Fibroblast of the aortic adventitia (primary cell): Measurements from ENCODE around the gene PLXNA2. TPM values are rescaled to one million over a fixed set of nuclear protein-coding genes. Genes with fewer than 3 reads are reported as not detected.

Source experiments
- DNase-seq: peaks from one replicate; pipeline ENCODE4 v3.0.0-alpha.2; 2010; ENCODE audit warnings: low read depth
- H3K4me3 ChIP-seq: 2 replicates; pipeline ENCODE4 v1.5.1; 2011; ENCODE audit warnings: low read depth, mild to moderate bottlenecking, control low read depth, low read length, moderate library complexity
- total RNA-seq: library from RNA; depleted of rRNA; stranded (reverse); fragments of >200 nt; gene quantifications from 2 replicates; pipeline ENCODE4 v1.2.3, GENCODE V29; 2012; ENCODE audit warnings: low replicate concordance
- TF ChIP-seq, protein P1 (sequence below): IDR thresholded peaks from 2 replicates; pipeline ENCODE4 v1.5.1; 2011; ENCODE audit warnings: mild to moderate bottlenecking, low read length, control low read depth, inconsistent platforms; ENCODE audit not compliant: insufficient read depth

PLXNA2 gene
- total RNA-seq, 1 donor, result 8.0 TPM

DNA sequence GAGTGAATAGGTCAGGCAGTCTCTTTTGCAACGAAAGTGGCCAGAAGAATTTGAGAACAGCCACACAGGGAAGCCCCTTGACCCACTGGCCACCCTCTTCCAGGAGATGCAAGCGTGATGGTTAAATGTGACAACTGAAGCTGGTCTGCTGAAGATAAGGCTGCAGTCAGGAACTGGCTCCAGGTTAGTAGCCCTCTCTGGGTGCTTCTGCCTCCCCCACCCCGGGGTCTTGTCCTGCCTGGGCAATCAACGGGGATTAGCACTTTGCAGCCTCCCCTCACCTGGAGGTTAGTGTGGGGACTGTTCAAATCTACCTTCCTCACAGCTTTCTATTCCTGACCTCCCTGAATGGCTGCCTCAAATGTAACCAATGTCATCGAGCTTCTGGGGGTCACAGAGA, 125.9 kb downstream of the PLXNA2 start:
- H3K4me3 ChIP-seq, result no peak overlapping the region
- TF ChIP-seq, protein P1, sequence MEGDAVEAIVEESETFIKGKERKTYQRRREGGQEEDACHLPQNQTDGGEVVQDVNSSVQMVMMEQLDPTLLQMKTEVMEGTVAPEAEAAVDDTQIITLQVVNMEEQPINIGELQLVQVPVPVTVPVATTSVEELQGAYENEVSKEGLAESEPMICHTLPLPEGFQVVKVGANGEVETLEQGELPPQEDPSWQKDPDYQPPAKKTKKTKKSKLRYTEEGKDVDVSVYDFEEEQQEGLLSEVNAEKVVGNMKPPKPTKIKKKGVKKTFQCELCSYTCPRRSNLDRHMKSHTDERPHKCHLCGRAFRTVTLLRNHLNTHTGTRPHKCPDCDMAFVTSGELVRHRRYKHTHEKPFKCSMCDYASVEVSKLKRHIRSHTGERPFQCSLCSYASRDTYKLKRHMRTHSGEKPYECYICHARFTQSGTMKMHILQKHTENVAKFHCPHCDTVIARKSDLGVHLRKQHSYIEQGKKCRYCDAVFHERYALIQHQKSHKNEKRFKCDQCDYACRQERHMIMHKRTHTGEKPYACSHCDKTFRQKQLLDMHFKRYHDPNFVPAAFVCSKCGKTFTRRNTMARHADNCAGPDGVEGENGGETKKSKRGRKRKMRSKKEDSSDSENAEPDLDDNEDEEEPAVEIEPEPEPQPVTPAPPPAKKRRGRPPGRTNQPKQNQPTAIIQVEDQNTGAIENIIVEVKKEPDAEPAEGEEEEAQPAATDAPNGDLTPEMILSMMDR, result no peak
- no peak for DNase-seq

DNA sequence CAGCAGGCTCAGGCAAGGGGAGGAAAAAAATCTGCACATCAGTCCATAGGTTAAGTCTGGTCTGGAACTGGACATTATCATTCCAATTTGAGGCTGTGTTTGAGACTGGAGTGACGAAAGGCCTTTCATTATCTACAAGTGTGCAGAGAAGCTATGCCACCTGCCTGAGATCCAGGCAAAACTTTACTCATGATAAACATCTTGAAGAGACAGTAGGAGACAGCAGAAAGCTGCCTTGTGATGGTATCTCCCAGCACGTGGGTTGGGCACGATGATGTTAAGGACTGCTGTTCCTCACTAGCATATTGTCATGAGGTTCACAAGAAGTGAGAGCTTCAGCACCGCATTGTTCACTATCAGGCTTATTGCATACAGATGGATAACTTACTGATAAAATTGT, 126.4 kb downstream of the PLXNA2 start:
- no peak overlapping the region for H3K4me3 ChIP-seq
- peak; percentile 57 for DNase-seq
- TF ChIP-seq, protein P1, result no peak

- TF ChIP-seq, protein P1, result no peak
- H3K4me3 ChIP-seq, result no peak overlapping the region
- DNase-seq, result no peak
Observed at GRCh38 chr1:208117409-208117808, 126.8 kb downstream of the PLXNA2 start.

GRCh38 chr1:208115924-208116640, 128.1 kb downstream of the PLXNA2 start:
- H3K4me3 ChIP-seq, result no peak overlapping the region
- DNase-seq, result no peak
- TF ChIP-seq, protein P1, result no peak

DNA sequence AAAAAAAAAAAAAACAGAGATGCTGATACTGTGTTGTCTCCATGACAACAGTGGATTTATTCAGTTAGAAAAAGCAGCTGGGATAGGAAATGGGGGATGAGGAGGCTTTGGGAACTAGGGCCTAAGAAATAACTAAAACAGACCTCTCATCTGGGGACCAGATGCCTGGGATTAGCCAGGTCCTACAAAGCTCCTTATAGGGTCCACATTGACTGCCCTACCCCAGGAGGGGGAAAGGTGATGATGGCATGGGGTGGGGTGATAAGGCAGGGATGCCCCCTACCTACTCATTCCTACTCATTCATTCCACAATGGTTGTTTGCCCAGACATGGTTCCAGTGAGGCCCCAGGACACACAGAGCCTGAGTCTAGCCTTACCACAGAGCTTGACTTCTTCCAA, 131.2 kb downstream of the PLXNA2 start:
- TF ChIP-seq, protein P1, result no peak
- DNase-seq, result no peak

DNA sequence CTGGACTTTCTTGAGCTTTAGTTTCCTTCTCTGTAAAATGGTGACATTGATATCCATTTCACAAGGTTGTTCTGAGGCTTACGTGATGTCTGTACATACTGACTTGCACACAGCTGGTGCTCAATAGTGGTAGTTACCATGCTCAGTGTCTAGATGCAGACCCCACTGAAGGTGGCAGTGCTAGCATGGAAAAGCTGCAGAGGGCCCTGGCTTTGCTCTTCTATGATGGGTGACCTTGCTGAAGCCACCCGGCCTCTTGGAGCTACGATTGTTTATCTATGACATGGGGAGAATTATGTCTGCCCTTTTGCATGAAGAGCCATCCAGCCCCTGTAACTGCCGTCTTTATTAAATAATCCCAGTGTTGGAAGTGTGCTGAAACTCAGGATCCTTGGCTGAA, 131.8 kb downstream of the PLXNA2 start:
- TF ChIP-seq, protein P1, result no peak
- no peak for DNase-seq
- H3K4me3 ChIP-seq, result no peak overlapping the region

More for the DNA sequence above, 131.2 kb downstream of the PLXNA2 start:
- no peak overlapping the region for H3K4me3 ChIP-seq
